ENCODE measurements around the gene LDLRAD4.

LDLRAD4 gene

GRCh38 chr18:13420969-13421686 lies 202.6 kb downstream of the LDLRAD4 start:
- no peaks in the 10 kb centered on the region for H3K4me1 ChIP-seq
- H2AFZ ChIP-seq: no peak overlapping the region
- H3K4me2 ChIP-seq (ENCODE audit: low read length): no peak overlapping the region
- H3K9me3 ChIP-seq (ENCODE audit: control insufficient read depth, low read length): no peaks in the 10 kb centered on the region
- no peak for TF ChIP-seq CTCF (IDR thresholded peaks at IDR 0.05)
- H3K9ac ChIP-seq: no peak overlapping the region
- no peaks in the 10 kb centered on the region for H3K36me3 ChIP-seq (ENCODE audit: control insufficient read depth, insufficient read depth, low read length)
- H3K27me3 ChIP-seq (ENCODE audit: control insufficient read depth, insufficient read depth, low read length): no peaks in the 10 kb centered on the region
- H3K79me2 ChIP-seq: no peaks in the 10 kb centered on the region
- H3K4me3 ChIP-seq (ENCODE audit: low read depth, low read length): no peak overlapping the region
- H3K27ac ChIP-seq: no peak overlapping the region

GRCh38 chr18:13422541-13423147 lies 204.1 kb downstream of the LDLRAD4 start:
- no peaks in the 10 kb centered on the region for H3K79me2 ChIP-seq
- H3K36me3 ChIP-seq (ENCODE audit: control insufficient read depth, insufficient read depth, low read length): no peaks in the 10 kb centered on the region
- no peak overlapping the region for H2AFZ ChIP-seq
- H3K4me1 ChIP-seq: no peaks in the 10 kb centered on the region
- no peak for TF ChIP-seq CTCF (IDR thresholded peaks at IDR 0.05)
- no peaks in the 10 kb centered on the region for H3K9me3 ChIP-seq (ENCODE audit: control insufficient read depth, low read length)
- no peak overlapping the region for H3K9ac ChIP-seq
- no peaks in the 10 kb centered on the region for H3K27me3 ChIP-seq (ENCODE audit: control insufficient read depth, insufficient read depth, low read length)
- no peak overlapping the region for H3K4me3 ChIP-seq (ENCODE audit: low read depth, low read length)
- no peak overlapping the region for H3K4me2 ChIP-seq (ENCODE audit: low read length)
- H3K27ac ChIP-seq: no peak overlapping the region

- no peaks in the 10 kb centered on the region for H3K79me2 ChIP-seq
- no peaks in the 10 kb centered on the region for H3K36me3 ChIP-seq (ENCODE audit: control insufficient read depth, insufficient read depth, low read length)
- no peak overlapping the region for H3K9ac ChIP-seq
- H3K4me3 ChIP-seq (ENCODE audit: low read depth, low read length): no peak overlapping the region
- no peak overlapping the region for H3K4me2 ChIP-seq (ENCODE audit: low read length)
- H3K4me1 ChIP-seq: no peaks in the 10 kb centered on the region
- no peaks in the 10 kb centered on the region for H3K9me3 ChIP-seq (ENCODE audit: control insufficient read depth, low read length)
- TF ChIP-seq CTCF (IDR thresholded peaks at IDR 0.05): no peak
- no peak overlapping the region for H2AFZ ChIP-seq
- no peaks in the 10 kb centered on the region for H3K27me3 ChIP-seq (ENCODE audit: control insufficient read depth, insufficient read depth, low read length)
- H3K27ac ChIP-seq: no peak overlapping the region
Observed at GRCh38 chr18:13423352-13423751, 204.8 kb downstream of the LDLRAD4 start.

- H3K4me2 ChIP-seq (ENCODE audit: low read length): no peak overlapping the region
Observed at GRCh38 chr18:13424363-13424762, 205.8 kb downstream of the LDLRAD4 start.

More at GRCh38 chr18:13424363-13424762, 205.8 kb downstream of the LDLRAD4 start:
- Histone ChIP-seq H3K79me2 (no peaks in the 10 kb centered on the region), H3K9ac (no peak overlapping the region), H3K4me1 (no peaks in the 10 kb centered on the region), H3K36me3 (ENCODE audit: control insufficient read depth, insufficient read depth, low read length) (no peaks in the 10 kb centered on the region), H3K9me3 (ENCODE audit: control insufficient read depth, low read length) (no peaks in the 10 kb centered on the region), H2AFZ (no peak overlapping the region), H3K27ac (no peak overlapping the region), H3K27me3 (ENCODE audit: control insufficient read depth, insufficient read depth, low read length) (no peaks in the 10 kb centered on the region), H3K4me3 (ENCODE audit: low read depth, low read length) (no peak overlapping the region)
- TF ChIP-seq CTCF (IDR thresholded peaks at IDR 0.05): no peak
